NCI-H446 (cell line): Measurements from ENCODE around the gene PKIG.
"Not testable (repeated sequence)": the region's sequence is repeated elsewhere in the genome, so short reads cannot be mapped to it uniquely, and the experiment has no call there.

Source experiments
- DNase-seq, 2 experiments: peaks; one replicate each; lab custom pipeline; 2025; lab: John Stamatoyannopoulos, UW

Gene PKIG

GRCh38 chr20:44582311-44583025, at the start of gene PKIG:
Gene PKIG (plus strand): TSS chr20:44582579. CDS start chr20:44614557, 31,978 bp downstream.
- no peak for DNase-seq

GRCh38 chr20:44532981-44533331, 49.4 kb upstream of the PKIG start:
- no peak for DNase-seq

GRCh38 chr20:44533928-44534327, 48.5 kb upstream of the PKIG start:
- DNase-seq, result no peak

- DNase-seq, result no peak
These were observed 46.2 kb upstream of the PKIG start for GRCh38 chr20:44536175-44536574.

GRCh38 chr20:44537993-44538392, 44.4 kb upstream of the PKIG start:
- no peak for DNase-seq

- no peak for DNase-seq
These were observed 41.5 kb upstream of the PKIG start for GRCh38 chr20:44540834-44541233.

- no peak for DNase-seq
These were observed 40.4 kb upstream of the PKIG start for GRCh38 chr20:44541992-44542391.

GRCh38 chr20:44542890-44543289, 39.5 kb upstream of the PKIG start:
- DNase-seq, result no peak

- DNase-seq, result no peak
These were observed 39.0 kb upstream of the PKIG start for GRCh38 chr20:44543358-44543757.

GRCh38 chr20:44544263-44544662, 38.1 kb upstream of the PKIG start:
- no peak for DNase-seq

GRCh38 chr20:44547419-44547818, 35.0 kb upstream of the PKIG start:
- DNase-seq, result no peak

- DNase-seq, result no peak
These were observed 33.3 kb upstream of the PKIG start for GRCh38 chr20:44549123-44549522.

GRCh38 chr20:44552050-44552449, 30.3 kb upstream of the PKIG start:
- DNase-seq, result no peak

GRCh38 chr20:44552568-44552949, 29.8 kb upstream of the PKIG start:
- no peak for DNase-seq

- DNase-seq, result no peak
These were observed 29.1 kb upstream of the PKIG start for GRCh38 chr20:44552950-44553908.

GRCh38 chr20:44559302-44559701, 23.1 kb upstream of the PKIG start:
- no peak for DNase-seq

GRCh38 chr20:44560229-44560628, 22.1 kb upstream of the PKIG start:
- DNase-seq, result no peak

- DNase-seq, result not testable (repeated sequence)
These were observed 21.6 kb upstream of the PKIG start for GRCh38 chr20:44560818-44561217.

GRCh38 chr20:44561876-44562275, 20.5 kb upstream of the PKIG start:
- DNase-seq, result no peak

GRCh38 chr20:44566018-44566417, 16.4 kb upstream of the PKIG start:
- DNase-seq, result no peak

- no peak for DNase-seq
These were observed 15.6 kb upstream of the PKIG start for GRCh38 chr20:44566811-44567210.

- DNase-seq, result no peak
These were observed 12.0 kb upstream of the PKIG start for GRCh38 chr20:44570367-44570766.

GRCh38 chr20:44571362-44571988, 10.9 kb upstream of the PKIG start:
- DNase-seq, result no peak
